GM23248 (cell line): ENCODE data around the gene RAF1.

Experiments
- EZH2 ChIP-seq: fragments of 200-600 bp; sonication (generic); IDR thresholded peaks from 2 replicates; pipeline ENCODE4 v1.6.1; 2018; ENCODE audit warnings: antibody characterized with exemption, mild to moderate bottlenecking; ENCODE audit not compliant: insufficient read depth, poor library complexity, severe bottlenecking
- EZH2phosphoT487 ChIP-seq: fragments of 200-600 bp; sonication (generic); IDR thresholded peaks from 2 replicates; pipeline ENCODE4 v1.6.1; 2018; ENCODE audit warnings: antibody characterized with exemption, moderate library complexity, mild to moderate bottlenecking, low read depth; ENCODE audit not compliant: insufficient read depth

DNA sequence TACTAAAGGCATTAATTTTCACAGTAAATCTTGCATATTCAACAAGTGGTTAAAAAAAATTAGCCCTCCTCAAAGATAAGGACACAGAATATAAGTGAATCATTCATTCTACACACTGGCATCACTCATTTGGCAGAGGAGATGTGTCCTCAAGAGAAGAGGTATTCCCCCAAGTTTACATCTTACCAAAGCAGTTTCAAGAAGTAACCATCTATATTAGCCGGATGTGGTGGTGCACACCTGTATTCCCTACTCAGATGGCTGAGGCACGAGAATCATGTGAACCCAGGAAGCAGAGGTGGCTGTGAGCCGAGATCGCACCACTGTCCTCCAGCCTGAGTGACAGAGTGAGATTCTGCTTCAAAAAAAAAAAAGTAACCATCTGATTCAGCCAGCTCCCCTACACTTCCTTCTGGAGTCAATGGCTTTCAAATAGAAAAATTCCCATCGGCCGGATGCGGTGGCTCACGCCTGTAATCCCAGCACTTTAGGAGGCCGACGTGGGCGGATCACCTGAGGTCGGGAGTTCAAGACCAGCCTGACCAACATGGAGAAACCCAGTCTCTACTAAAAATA, 15.4 kb downstream of the RAF1 start:
- TF ChIP-seq EZH2 (no peak), EZH2phosphoT487 (no peak)
